Measurements from ENCODE around the gene ARHGEF40. TPM values are rescaled to one million over a fixed set of nuclear protein-coding genes. Genes with fewer than 3 reads are reported as not detected.
A peak's percentile ranks its signal among the peaks of the same experiment; 100 is the strongest.
"Not testable (repeated sequence)": the region's sequence is repeated elsewhere in the genome, so short reads cannot be mapped to it uniquely, and the experiment has no call there.

ARHGEF40 gene
- total and polyA plus RNA-seq, 12 donors = 14.2 to 25.2 (median 17.8) TPM

DNA sequence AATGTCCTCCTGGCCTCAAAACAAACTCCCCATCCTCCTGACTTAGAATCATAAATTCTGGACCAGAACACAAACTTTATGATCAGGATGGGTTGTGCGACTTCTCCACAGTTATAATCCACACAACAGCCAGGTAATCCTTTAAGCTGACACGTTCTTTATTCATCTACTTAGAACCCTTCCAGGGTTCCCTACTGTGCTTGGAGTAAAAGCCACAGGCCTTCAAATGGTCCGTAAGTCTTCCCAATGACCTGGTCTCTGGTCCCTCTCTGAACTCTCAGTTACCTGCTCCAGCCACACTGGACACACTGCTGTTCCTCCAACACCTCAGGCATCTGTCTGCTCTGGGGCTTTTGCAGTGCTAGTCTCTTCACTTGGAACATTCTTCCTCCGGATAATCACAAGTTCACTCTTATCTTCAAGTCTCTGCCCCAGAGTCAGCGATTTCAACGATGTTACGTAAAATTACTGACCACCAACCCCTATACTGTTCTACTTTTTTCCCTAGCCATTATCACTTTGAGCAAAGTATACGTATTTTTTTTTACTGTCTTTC is 29.7 kb upstream of the ARHGEF40 start:
- ATAC-seq (no peak), DNase-seq (no peak)
- Histone ChIP-seq H3K9me3 (no peaks in the 10 kb centered on the region), H3K4me3 (no peak overlapping the region), H3K4me1 (peaks cover 13 to 53% (median 44%) of the 10 kb centered on the region in 9 donors), H3K27me3 (peaks cover 0 to 7% (median 0%) of the 10 kb centered on the region in 7 donors), H3K27ac (peak overlapping the region in 3 of 10 donors; percentile 73 to 87 (median 77)), H3K36me3 (no peaks in the 10 kb centered on the region)
- intact Hi-C loops (cut with DNase I) = loop anchor here in 7 of 10 donors (1.0 to 10.0 kb wide), 9 partner anchors 25 to 343 kb away; no protein-coding TSS in a partner anchor
- WGBS, 2 donors = 73 to 74% methylated on average over 8 of the region's 8 CpGs
- TF ChIP-seq, protein P1, sequence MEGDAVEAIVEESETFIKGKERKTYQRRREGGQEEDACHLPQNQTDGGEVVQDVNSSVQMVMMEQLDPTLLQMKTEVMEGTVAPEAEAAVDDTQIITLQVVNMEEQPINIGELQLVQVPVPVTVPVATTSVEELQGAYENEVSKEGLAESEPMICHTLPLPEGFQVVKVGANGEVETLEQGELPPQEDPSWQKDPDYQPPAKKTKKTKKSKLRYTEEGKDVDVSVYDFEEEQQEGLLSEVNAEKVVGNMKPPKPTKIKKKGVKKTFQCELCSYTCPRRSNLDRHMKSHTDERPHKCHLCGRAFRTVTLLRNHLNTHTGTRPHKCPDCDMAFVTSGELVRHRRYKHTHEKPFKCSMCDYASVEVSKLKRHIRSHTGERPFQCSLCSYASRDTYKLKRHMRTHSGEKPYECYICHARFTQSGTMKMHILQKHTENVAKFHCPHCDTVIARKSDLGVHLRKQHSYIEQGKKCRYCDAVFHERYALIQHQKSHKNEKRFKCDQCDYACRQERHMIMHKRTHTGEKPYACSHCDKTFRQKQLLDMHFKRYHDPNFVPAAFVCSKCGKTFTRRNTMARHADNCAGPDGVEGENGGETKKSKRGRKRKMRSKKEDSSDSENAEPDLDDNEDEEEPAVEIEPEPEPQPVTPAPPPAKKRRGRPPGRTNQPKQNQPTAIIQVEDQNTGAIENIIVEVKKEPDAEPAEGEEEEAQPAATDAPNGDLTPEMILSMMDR (IDR thresholded peaks at IDR 0.05) = peak in 1 of 9 donors; percentile 5

DNA sequence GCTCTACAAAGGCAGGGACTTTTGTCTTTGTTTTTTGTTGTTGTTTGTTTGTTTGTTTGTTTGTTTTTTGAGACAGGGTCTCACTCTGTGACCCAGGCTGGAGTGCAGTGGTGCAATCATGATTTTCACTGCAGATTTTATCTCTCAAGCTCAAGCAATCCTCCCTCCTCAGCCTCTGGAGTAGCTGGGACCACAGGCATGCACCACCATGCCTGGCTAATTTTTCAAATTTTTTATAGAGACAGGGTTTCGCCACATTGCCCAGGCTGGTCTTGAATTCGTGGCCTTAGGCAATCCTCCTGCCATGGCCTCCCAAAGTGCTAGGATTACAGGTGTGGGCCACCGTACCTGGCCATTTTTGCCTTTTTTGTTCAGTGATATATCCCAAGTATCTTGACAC is 29.2 kb upstream of the ARHGEF40 start:
- not testable (repeated sequence) for H3K27ac ChIP-seq, H3K36me3 ChIP-seq, H3K9me3 ChIP-seq, ATAC-seq, DNase-seq, H3K27me3 ChIP-seq, H3K4me3 ChIP-seq
- H3K4me1 ChIP-seq = peaks cover 13 to 53% (median 44%) of the 10 kb centered on the region in 9 donors
- 87 to 90% methylated on average over 3 of the region's 3 CpGs for WGBS, 2 donors
- intact Hi-C loops (cut with DNase I) = loop anchor here in 7 of 10 donors (1.0 to 10.0 kb wide), 9 partner anchors 26 to 344 kb away; no protein-coding TSS in a partner anchor

DNA sequence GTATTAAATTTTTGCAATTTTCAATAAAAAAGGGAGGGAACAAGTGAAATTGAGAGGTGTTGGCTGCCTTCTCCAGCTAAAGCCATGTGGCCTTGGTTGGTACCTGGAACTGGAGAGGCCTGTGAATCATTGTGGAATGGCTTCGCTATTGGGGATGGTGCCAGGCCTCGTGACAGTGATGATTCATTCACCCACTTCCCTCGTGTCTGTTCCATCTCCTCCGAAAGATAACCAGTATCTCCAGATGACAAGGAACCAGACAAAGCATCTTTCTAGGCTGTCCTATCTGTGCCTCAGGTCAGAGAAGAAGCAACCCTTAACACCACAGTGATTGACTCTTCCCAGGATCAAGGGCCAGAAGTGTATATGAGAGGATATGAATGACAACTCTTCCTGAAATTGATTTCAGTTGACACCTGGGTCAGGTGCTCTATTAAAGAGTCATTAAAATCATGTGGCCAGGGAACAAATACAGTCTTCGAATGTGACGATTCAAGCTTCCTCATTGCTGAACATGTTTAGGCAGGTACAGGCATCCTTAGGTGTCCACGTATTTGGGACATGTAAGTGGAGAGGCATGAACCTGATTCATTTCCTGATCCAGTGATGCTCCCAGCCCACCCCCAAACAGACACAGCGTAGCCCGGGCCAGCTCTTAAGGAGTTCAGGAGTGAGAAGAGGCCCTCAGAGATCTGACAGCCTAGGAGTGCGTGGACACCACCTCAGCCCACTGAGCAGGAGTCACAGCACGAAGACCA is 28.2 kb upstream of the ARHGEF40 start, which contains the start of gene RNASE7:
Gene RNASE7 (plus strand): TSS at position 687 of the 758 bp plus-strand sequence. CDS start 631 bp downstream, outside the sequence.
- DNase-seq (no peak), ATAC-seq (no peak)
- 77 to 81% methylated on average over 11 of the region's 11 CpGs for WGBS, 2 donors
- Histone ChIP-seq H3K27me3 (peaks cover 0 to 7% (median 0%) of the 10 kb centered on the region in 7 donors), H3K4me1 (peaks cover 13 to 53% (median 44%) of the 10 kb centered on the region in 9 donors), H3K27ac (peak within 1 kb of the TSS in 5 of 10 donors; percentile 6 to 67 (median 49)), H3K4me3 (no peak within 1 kb of the TSS), H3K36me3 (no peaks in the 10 kb centered on the region), H3K9me3 (no peaks in the 10 kb centered on the region)
- TF ChIP-seq, protein P1 (IDR thresholded peaks at IDR 0.05) = no peak
- intact Hi-C loops (cut with DNase I) = loop anchor here in 6 of 10 donors (2.0 to 10.0 kb wide), 7 partner anchors 27 to 345 kb away; no protein-coding TSS in a partner anchor

DNA sequence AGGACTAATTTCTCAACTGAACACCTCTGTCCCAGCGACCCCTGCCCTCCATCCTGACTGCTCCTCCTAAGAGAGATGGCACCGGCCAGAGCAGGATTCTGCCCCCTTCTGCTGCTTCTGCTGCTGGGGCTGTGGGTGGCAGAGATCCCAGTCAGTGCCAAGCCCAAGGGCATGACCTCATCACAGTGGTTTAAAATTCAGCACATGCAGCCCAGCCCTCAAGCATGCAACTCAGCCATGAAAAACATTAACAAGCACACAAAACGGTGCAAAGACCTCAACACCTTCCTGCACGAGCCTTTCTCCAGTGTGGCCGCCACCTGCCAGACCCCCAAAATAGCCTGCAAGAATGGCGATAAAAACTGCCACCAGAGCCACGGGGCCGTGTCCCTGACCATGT is 27.2 kb upstream of the ARHGEF40 start:
- H3K27ac ChIP-seq = peak overlapping the region in 5 of 10 donors; percentile 6 to 67 (median 49)
- peaks cover 0 to 7% (median 0%) of the 10 kb centered on the region in 7 donors for H3K27me3 ChIP-seq
- intact Hi-C loops (cut with DNase I) = loop anchor here in 4 of 10 donors (5.0 to 10.0 kb wide), 5 partner anchors 36 to 346 kb away; no protein-coding TSS in a partner anchor
- WGBS, 2 donors = 35 to 44% methylated on average over 8 of the region's 8 CpGs
- H3K4me3 ChIP-seq = no peak overlapping the region
- ATAC-seq (peak in 1 of 8 donors; percentile 19), DNase-seq (no peak)
- H3K9me3 ChIP-seq = no peaks in the 10 kb centered on the region
- H3K4me1 ChIP-seq = peaks cover 13 to 50% (median 44%) of the 10 kb centered on the region in 9 donors
- TF ChIP-seq, protein P1 (IDR thresholded peaks at IDR 0.05) = no peak
- no peaks in the 10 kb centered on the region for H3K36me3 ChIP-seq
